ENCODE measurements around the gene GREB1. TPM values are rescaled to one million over a fixed set of nuclear protein-coding genes. Genes with fewer than 3 reads are reported as not detected.

The GREB1 gene
- total RNA-seq, 1 donor from 2014 or later, result 2.3 TPM

DNA sequence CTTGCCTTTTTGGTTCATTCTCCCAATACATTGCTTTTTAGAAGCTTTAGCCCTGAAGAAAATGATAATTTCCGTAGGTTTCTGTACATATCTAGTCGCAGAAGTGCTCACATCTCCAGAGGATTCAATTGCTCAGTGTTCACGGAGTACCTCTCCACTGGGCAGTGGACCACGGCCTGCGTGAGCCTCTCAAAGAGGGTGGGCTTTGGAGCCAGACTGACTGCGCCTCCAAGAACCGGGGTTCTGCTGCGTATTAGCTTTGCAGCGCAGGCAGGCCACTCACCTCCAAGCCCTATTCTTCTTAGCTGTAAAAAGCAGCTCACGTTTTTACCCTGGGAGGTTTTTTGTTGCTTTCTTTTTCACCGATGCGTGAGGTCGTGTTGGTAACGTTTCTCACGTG, 100.7 kb downstream of the GREB1 start:
- intact Hi-C loops (cut with DNase I), result no loop called here
- no peak for DNase-seq
- no peak for ATAC-seq
- no peaks in the 10 kb centered on the region for H3K4me1 ChIP-seq
- TF ChIP-seq CTCF (IDR thresholded peaks at IDR 0.05), result no peak
- H3K9me3 ChIP-seq, result no peaks in the 10 kb centered on the region
- H3K27ac ChIP-seq, result no peak overlapping the region
- H3K36me3 ChIP-seq, result no peaks in the 10 kb centered on the region
- no peak overlapping the region for H3K4me3 ChIP-seq
- H3K27me3 ChIP-seq (ENCODE audit: low read depth), result no peaks in the 10 kb centered on the region

DNA sequence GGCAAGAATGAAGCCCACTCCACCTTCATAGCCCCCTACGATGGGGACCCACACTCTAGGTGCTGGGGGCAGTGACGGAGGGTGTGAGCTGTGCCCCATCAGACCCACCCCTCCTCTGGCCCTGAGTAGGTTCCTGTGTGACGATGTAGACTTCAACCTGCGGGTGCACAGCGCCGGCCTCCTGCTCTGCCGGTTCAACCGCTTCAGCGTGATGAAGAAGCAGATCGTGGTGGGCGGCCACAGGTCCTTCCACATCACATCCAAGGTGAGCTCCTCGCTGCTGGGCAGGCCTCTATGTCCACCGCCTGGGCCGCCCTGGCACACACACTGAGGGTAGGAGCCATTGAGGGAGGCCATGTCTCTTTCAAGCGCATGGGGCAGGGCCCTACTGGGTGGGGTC, 101.3 kb downstream of the GREB1 start:
- TF ChIP-seq CTCF (IDR thresholded peaks at IDR 0.05), result no peak
- no peaks in the 10 kb centered on the region for H3K36me3 ChIP-seq
- no peak overlapping the region for H3K27ac ChIP-seq
- no peaks in the 10 kb centered on the region for H3K9me3 ChIP-seq
- intact Hi-C loops (cut with DNase I), result no loop called here
- H3K4me1 ChIP-seq, result no peaks in the 10 kb centered on the region
- no peaks in the 10 kb centered on the region for H3K27me3 ChIP-seq (ENCODE audit: low read depth)
- ATAC-seq (no peak), DNase-seq (no peak)
- no peak overlapping the region for H3K4me3 ChIP-seq

DNA sequence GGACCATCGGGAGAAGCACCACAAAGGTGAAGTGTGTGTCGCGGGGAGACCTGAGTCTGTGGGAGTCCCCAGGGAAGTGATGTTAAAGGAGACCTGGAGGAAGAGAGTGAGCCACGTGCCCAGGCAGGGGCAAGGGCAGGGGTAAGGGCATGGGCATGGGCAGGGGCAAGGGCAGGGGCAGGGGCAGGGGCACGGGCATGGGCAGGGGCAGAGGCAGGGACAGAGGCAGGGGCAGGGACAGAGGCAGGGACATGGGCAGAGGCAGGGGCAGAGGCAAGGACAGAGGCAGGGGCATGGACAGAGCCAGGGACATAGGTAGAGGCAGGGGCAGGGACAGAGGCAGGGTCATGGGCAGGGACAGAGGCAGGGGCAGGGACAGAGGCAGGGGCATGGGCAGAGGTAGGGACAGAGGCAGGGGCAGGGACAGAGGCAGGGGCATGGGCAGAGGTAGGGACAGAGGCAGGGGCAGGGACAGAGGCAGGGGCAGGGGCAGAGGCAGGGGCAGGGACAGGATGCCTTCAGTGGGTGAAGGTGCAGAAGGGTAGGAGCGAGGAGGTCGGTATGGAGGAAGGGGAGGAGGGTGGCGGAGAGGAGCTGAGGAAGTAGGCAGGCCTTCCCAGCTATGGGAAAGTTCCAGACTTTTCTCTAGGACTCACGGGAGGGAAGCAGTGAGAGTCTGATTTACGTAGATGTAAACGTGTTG, 102.9 kb downstream of the GREB1 start:
- DNase-seq, result no peak
- H3K4me3 ChIP-seq, result no peak overlapping the region

GRCh38 chr2:11637546-11637945, 103.7 kb downstream of the GREB1 start:
- Histone ChIP-seq H3K9me3 (no peaks in the 10 kb centered on the region), H3K27ac (no peak overlapping the region), H3K4me3 (no peak overlapping the region), H3K4me1 (no peaks in the 10 kb centered on the region), H3K36me3 (no peaks in the 10 kb centered on the region), H3K27me3 (ENCODE audit: low read depth) (no peaks in the 10 kb centered on the region)
- ATAC-seq (no peak), DNase-seq (no peak)
- intact Hi-C loops (cut with DNase I), result no loop called here
- TF ChIP-seq CTCF (IDR thresholded peaks at IDR 0.05), result no peak

More for the DNA sequence above, 102.9 kb downstream of the GREB1 start:
- no peaks in the 10 kb centered on the region for H3K9me3 ChIP-seq
- no peaks in the 10 kb centered on the region for H3K4me1 ChIP-seq
- no peak for TF ChIP-seq CTCF (IDR thresholded peaks at IDR 0.05)
- no peak for ATAC-seq
- no peaks in the 10 kb centered on the region for H3K36me3 ChIP-seq
- intact Hi-C loops (cut with DNase I), result no loop called here
- no peaks in the 10 kb centered on the region for H3K27me3 ChIP-seq (ENCODE audit: low read depth)
- no peak overlapping the region for H3K27ac ChIP-seq

GRCh38 chr2:11639503-11639902, 105.7 kb downstream of the GREB1 start:
- no peaks in the 10 kb centered on the region for H3K9me3 ChIP-seq
- no peaks in the 10 kb centered on the region for H3K4me1 ChIP-seq
- H3K27me3 ChIP-seq (ENCODE audit: low read depth), result no peaks in the 10 kb centered on the region
- ATAC-seq, result no peak
- no peaks in the 10 kb centered on the region for H3K36me3 ChIP-seq
- no peak overlapping the region for H3K4me3 ChIP-seq
- DNase-seq, result no peak
- TF ChIP-seq CTCF (IDR thresholded peaks at IDR 0.05), result no peak
- H3K27ac ChIP-seq, result no peak overlapping the region
- intact Hi-C loops (cut with DNase I), result no loop called here
